Stimulated activated CD8-positive, alpha-beta memory T cell treated with anti-CD3 and anti-CD28 coated beads, Interleukin-15, amount 100 ng/mL, for 48 hours (primary cell): ENCODE data around the gene ATMIN.

Experiments used
- DNase-seq, 2 donors: peaks; one replicate each; pipeline ENCODE4 v3.0.0-alpha.2; 2020; ENCODE audit warnings: low read depth in 2 of 2

ATMIN gene

DNA sequence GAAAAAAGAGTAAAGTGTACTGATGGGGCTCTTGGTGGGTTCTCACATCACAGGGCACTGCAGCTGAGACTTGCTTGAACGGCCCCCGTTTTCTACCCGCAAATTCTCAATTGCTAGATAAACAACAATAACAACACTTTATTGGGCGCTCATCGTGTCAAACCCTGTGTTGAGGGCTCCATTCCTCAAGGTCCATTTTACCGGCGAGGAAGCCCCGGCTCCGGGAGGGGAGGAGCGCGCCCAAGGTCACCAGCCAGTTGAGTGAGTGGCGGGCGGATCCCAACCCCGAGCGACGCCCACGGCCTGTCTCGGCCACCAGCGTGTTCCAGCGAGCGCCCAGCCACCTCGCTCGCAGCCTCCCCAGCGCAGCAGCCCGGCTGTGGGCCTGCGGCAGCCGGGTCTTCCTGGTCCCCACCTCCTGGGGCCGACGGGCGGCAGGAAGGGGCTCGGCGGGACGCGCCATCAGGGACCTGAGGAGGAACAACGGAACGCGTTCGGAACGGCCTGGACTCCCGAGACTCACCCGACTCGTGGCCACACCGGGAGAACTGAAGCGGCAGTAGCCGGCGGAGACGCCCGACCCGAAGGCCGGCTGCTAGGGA lies 29.3 kb upstream of the ATMIN start:
- peak; percentile 65 to 69 for DNase-seq

DNA sequence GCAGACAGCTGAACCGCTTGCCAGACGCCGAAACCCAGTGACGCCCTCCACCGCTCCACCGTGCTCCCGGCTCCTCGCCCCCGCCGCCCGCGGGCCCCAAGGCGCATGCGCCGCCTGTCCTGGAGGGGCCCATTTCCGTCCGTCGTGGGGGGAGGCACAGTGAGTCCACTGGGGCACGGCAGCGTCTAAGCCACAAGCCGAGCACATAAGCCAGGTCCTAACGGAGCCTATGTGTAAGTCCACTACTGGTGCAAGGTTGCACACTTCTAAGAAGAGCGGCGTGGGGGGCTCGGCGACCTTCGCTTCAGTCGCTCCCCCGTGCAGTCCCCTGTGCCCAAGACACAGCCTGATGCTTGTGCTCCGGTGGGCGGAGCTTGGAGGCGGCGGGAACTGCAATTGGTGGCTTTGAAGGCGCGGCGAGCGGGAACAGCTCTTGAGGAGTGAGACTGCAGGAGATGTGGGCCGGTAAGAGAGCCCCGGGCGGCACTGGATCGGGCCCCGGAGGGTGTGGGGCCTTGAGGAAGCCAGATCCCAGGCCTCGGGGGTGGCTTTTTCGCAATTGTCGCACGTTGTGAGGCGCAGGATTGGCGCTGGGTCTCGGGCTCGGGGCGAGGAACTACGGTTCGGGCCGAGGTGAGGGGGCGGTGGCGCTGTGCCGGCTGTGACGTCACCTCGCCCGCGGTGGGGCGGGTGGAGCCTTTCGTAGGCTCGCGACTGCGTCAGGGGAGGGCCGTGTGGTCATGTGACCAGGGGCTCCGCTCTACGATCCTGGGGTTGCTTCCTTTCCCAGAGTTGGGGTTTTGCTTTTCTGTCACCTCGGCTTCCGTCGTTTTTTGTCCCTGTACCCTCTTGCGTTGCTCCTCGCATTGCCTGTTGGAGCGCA lies 28.6 kb upstream of the ATMIN start, which contains the start of the genes CENPN and CMC2:
Gene CENPN (plus strand): TSS at position 402 of the 883 bp plus-strand sequence. CDS start 4,726 bp downstream, outside the sequence.
Gene CMC2 (minus strand): TSS at position 73 of the 883 bp plus-strand sequence. CDS start 9,491 bp downstream, outside the sequence.
- peak; percentile 93 to 94 for DNase-seq

- no peak for DNase-seq
Measured at GRCh38 chr16:81008505-81008789, 27.2 kb upstream of the ATMIN start.

DNA sequence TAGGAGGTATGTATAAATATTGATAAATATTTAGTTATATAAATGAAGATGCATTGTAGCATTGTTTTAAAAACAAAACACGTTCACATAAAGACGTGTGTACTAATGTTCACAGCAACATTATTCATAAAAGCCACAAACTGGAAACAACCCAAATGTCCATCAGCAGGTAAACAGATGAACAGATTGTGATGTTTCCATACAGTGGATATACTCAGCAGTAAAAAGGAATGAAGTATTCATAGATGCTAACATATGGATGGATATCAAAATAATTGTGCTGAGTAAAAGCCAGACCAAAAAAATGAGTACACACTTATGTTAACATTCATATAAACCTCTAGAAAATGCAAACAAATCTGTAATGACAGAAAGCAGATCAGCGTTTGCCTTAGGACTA lies 22.7 kb upstream of the ATMIN start:
- DNase-seq = no peak

GRCh38 chr16:81014672-81015071 lies 21.0 kb upstream of the ATMIN start:
- no peak for DNase-seq

GRCh38 chr16:81018496-81018895 lies 17.1 kb upstream of the ATMIN start:
- DNase-seq = no peak

GRCh38 chr16:81026429-81026828 lies 9.2 kb upstream of the ATMIN start:
- DNase-seq = no peak

DNA sequence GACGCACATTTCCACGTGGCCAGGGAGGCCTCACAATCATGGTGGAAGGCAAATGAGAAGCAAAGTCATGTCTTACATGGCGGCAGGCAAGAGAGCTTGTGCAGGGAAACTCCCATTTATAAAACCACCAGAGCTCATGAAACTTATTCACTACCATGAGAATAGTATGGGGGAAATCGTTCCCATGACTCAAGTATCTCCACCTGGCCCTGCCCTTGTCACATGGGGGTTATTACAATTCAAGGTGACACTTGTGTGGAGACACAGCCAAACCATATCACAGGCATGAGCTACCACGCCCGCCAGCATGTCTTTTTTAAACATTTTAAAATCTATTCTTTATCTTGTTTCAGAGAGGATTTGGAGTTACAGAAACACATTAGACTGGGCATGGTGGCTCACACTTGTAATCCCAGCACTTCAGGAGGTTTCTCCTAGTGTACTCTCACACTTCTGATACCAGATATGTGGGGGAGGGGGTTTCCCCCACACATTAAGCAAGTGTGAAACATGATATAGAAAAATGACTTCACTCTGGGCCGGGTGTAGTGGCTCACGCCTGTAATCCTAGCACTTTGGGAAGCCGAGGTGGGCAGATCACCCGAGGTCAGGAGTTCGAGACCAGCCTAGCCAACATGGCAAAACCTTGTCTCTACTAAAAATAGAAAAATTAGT lies 5.6 kb upstream of the ATMIN start:
- peak in 1 of 2 donors; percentile 15 for DNase-seq

GRCh38 chr16:81035975-81036750 lies 521 bp downstream of the ATMIN start:
- peak; percentile 12 to 19 for DNase-seq

GRCh38 chr16:81036751-81037350 lies 1.2 kb downstream of the ATMIN start:
- DNase-seq = no peak

GRCh38 chr16:81040131-81040530 lies 4.5 kb downstream of the ATMIN start:
- no peak for DNase-seq

DNA sequence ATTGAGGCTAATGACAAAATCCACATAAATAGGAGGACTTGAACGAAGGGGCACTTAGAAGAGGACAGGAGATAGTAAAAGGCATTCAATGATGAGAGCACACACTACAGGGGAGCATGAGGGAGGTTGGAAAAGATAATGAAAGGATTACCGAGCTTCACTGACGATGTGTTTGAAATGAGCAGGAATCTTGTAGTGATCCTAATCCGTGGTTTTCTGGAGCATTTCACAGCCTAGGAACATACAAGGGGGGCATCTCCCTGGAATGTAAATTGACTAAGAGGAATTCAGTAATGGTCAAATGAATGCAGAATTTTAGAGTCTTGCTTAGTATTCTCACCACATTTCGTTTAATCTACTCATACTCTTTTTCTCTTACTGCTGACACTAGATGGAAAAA lies 5.2 kb downstream of the ATMIN start:
- no peak for DNase-seq

DNA sequence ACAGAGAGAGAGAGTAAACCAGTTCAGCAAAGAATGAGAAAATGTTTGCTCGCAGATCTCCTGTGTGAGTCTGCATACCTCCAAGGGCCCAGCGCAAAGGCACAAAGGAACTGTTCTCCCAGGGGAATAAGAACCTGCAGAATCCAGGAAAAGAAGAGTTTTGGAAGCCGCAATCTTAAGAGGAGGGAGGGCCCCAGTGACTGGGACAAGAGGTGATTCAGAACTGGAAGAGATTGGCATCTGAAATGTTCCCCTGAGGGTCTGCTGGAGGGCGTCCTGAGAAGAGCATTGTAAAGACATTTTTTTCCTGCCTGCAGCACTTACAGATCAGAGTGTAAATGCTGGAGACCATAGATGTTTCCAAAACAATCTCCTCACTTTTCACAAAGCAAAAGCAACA lies 6.1 kb downstream of the ATMIN start:
- no peak for DNase-seq

DNA sequence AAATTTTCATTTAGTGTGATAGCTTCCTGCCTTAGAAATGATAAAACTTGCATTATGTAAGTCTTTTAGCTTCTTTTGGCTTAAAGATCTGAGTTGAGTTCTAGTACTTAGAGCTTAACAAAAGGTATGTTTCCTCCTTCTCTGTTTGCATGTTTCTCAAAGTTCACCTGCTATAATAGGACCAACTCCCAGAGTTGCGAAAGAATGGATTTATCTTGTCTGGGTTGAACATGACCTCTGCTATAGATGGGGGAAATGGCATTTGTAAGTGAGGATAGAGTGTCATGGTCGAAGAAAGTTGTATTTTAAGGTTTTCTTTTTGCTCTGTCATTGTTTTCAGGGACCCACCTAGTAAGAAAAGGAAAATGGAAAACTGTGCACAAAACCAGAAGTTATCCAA lies 7.2 kb downstream of the ATMIN start:
- DNase-seq = no peak

- DNase-seq = no peak
Measured at GRCh38 chr16:81053761-81054160, 18.1 kb downstream of the ATMIN start.

DNA sequence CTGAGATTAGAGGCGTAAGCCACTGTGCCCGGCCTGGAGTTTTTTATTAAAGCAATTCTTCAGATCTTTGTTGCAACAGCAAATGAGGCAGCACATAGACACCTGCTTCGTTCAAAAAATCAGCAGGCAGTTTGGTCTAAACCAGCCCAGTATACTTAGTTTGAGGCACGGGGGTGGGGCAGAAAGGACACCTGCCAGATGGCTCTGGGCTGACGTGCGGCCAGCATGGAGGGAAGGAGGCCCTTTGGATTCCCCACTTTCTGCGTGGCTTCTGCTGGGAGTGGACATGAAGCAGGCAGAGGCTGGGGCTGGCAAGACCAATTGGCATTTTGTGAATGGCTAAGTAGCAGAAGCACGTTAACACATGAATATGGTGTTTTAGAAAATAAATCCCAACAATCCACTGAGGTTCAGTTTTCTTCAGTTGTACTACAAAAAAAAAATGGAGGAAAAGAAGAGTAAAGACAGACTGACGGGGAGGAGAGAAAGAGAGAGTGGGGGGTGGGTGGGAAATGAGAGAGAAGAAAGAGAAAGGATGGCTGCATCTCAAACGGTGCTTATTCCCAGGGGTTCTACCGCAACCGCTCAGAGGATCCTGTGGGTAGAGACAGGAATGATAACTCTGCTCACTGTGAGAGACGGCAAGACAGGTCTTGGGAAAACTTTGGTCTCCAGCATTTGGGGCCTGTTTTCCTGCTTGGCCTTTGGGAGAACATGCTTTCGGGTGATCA lies 25.1 kb downstream of the ATMIN start:
- DNase-seq = no peak

DNA sequence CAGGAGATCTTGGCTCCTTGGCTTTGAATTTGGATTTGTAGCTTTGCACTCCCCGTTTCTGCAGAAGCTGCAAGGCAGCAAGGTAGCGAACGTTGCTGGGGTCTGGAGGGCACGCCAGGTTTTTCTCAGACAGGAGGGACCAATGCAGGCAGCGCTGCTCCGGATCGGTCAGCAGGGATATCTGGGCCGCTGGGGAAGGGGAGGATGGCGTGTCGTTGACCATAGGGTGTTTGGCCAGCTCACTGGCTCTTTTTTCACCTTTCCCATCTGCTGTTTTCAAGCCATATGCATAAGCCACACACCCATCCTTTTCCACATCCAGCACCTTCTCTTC lies 25.6 kb downstream of the ATMIN start:
- no peak for DNase-seq

GRCh38 chr16:81061871-81062608 lies 26.4 kb downstream of the ATMIN start:
- no peak for DNase-seq

GRCh38 chr16:81066681-81067080 lies 31.0 kb downstream of the ATMIN start:
- no peak for DNase-seq

GRCh38 chr16:81067166-81067565 lies 31.5 kb downstream of the ATMIN start:
- DNase-seq = no peak
